Diencephalon (tissue), 1 donor: Measurements from ENCODE around the gene KIF5C. TPM values are rescaled to one million over a fixed set of nuclear protein-coding genes. Genes with fewer than 3 reads are reported as not detected.

Experiments used
- small RNA-seq: library from RNA; depleted of rRNA; stranded (forward); fragments of <200 nt; gene quantifications from one replicate; pipeline ENCODE3, GENCODE V24; 2014
- total RNA-seq: library from RNA; depleted of rRNA; stranded (reverse); fragments of >200 nt; gene quantifications from one replicate; pipeline ENCODE4 v1.2.3, GENCODE V29; 2014

KIF5C gene
- total RNA-seq, result 421 TPM

DNA sequence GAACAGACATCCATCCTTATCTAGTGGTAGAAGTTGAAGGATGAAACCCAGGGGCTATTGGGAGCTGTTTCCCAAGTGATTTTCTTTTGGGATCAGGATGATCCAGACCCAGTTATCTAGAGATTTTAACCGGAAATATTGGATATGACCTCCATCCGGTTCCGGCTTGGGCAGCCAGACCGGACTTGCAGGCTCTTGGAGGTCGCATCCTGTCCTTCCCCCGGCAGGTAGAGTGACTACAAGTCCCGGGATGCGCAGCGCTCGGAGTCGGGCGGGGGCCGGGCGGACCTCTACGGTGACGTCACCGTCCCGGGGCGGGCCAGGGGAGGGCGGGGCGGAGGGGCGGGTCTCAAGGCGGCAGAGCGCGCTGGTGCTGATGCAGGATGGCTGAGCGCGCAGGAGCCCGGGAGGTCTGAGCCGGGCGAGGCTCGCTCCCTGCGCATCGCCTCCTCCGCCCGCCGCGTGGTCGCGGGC is at the start of gene KIF5C:
Gene KIF5C (plus strand): TSS at position 360 of the 474 bp plus-strand sequence. CDS start 391 bp downstream, outside the sequence.

DNA sequence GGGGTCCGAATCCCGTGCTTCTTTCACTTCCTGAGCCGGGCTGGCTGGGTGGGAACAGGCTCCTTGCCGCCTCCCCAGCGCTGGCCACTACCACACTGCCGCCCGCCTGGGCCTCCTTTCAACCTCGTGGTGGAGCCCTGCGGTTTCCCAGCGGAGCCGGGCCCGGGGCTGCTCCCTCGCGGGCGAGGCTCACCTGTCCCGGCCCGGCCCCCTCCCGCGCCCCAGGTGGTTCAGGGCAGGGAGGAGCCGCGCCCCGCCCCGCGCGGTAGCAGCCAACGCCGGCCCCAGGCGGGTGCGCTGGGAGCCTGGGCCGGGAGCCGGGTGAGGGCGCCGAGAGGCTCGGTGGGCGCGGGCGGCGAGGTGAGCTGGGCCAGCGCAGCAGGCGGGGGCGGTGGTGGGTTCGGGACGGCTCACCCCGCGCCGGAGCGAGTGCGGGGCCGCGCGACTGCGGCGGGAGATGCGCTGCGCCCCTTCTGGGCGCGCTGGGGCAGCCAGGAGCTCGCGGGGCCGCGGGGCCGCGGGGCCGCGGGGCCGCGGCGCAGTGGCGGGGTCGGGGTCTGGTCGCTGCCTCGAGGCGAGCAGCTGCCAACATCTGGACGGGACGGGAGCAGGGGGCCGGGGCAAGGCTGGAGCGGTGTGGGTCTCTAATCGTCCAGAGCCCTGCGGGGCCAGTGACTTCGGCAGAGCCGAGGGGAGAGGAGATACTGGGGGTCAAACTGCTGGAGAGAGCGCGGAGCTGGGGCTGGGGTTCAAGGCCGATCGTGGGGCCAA is 163.6 kb downstream of the KIF5C start, which contains the start of gene LYPD6B:
Gene LYPD6B (plus strand): TSS at position 258 of the 771 bp plus-strand sequence. CDS start 92,250 bp downstream, outside the sequence.

Small RNAs within 50 kb of the gene (small RNA-seq; reads per million reads assigned to genes)
- gene RNU2-9P (not detected), gene UBBP3 (not detected)

Other genes with a start within 250 kb of the KIF5C start
- gene EPC2, start 230.5 kb upstream of the KIF5C start, total RNA-seq, result 72.7 TPM
- 5.8 TPM for gene LYPD6B, start 163.5 kb downstream of the KIF5C start, total RNA-seq